ENCODE measurements around the gene SPTBN4. TPM values are rescaled to one million over a fixed set of nuclear protein-coding genes. Genes with fewer than 3 reads are reported as not detected.

Gene SPTBN4
- total and polyA plus RNA-seq, 10 of the 15 experiments (the other 5 are each of a cell fraction or from before 2014, with no cell fraction given) = 0.04 to 1.1 (median 0.34) TPM; not detected in 1

GRCh38 chr19:40512473-40513344, 45.9 kb downstream of the SPTBN4 start (continued):
- TF ChIP-seq, protein P1, sequence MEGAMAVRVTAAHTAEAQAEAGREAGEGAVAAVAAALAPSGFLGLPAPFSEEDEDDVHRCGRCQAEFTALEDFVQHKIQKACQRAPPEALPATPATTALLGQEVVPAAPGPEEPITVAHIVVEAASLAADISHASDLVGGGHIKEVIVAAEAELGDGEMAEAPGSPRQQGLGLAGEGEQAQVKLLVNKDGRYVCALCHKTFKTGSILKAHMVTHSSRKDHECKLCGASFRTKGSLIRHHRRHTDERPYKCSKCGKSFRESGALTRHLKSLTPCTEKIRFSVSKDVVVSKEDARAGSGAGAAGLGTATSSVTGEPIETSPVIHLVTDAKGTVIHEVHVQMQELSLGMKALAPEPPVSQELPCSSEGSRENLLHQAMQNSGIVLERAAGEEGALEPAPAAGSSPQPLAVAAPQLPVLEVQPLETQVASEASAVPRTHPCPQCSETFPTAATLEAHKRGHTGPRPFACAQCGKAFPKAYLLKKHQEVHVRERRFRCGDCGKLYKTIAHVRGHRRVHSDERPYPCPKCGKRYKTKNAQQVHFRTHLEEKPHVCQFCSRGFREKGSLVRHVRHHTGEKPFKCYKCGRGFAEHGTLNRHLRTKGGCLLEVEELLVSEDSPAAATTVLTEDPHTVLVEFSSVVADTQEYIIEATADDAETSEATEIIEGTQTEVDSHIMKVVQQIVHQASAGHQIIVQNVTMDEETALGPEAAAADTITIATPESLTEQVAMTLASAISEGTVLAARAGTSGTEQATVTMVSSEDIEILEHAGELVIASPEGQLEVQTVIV (IDR thresholded peaks at IDR 0.05; ENCODE audit: borderline replicate concordance, partially characterized antibody) = no peak

- ChIA-PET CTCF (no interaction called here), RAD21 (ENCODE audit: unreplicated experiment) (no interaction called here), SMC1A (ENCODE audit: uncharacterized antibody, unreplicated experiment) (no interaction called here), POLR2A (no interaction called here)
- Histone ChIP-seq H3K4me1 (ENCODE audit: control insufficient read depth, insufficient read depth, low read length) (no peaks in the 10 kb centered on the region), H3K4me2 (ENCODE audit: control insufficient read depth, insufficient read depth) (no peak overlapping the region), H4K20me1 (ENCODE audit: control insufficient read depth, insufficient read depth) (no peaks in the 10 kb centered on the region), H3K36me3 (ENCODE audit: control insufficient read depth in 2 of 2, insufficient read depth in 2 of 2, low read length in 1 of 2) (no peaks in the 10 kb centered on the region), H3K4me3 (no peak overlapping the region), H3K79me2 (ENCODE audit: control insufficient read depth, insufficient read depth, low read length) (no peaks in the 10 kb centered on the region), H3K9ac (ENCODE audit: control insufficient read depth, insufficient read depth, low read length) (no peak overlapping the region), H3K27ac (ENCODE audit: control insufficient read depth, insufficient read depth) (no peak overlapping the region), H2AFZ (ENCODE audit: control insufficient read depth, low read depth, low read length) (no peak overlapping the region), H3K9me3 (replicated peaks; ENCODE audit: control insufficient read depth, insufficient read depth, low read length) (no peaks in the 10 kb centered on the region), H3K27me3 (replicated peaks in 1 of 2; ENCODE audit: control insufficient read depth in 2 of 2, insufficient read depth in 2 of 2, low read length in 1 of 2) (peaks cover 5 to 7% of the 10 kb centered on the region in 2 experiments; a peak in 3 of 4 replicates)
- ATAC-seq (no peak), DNase-seq (ENCODE audit: low read depth, low spot score) (no peak), FAIRE-seq (no peak)
- in situ Hi-C loops (cut with MboI) = no loop called here
- intact Hi-C loops (cut with micrococcal nuclease; ENCODE audit: unreplicated experiment) = no loop called here
- 78% methylated on average over 23 of the region's 27 CpGs for WGBS (ENCODE audit: insufficient coverage, insufficient replicate concordance, low lambda C conversion rate, missing lambda C conversion rate)
- TF ChIP-seq NFIC (IDR thresholded peaks at IDR 0.05; ENCODE audit: low read depth, low read length) = no peak
- peak; percentile 74 for TF ChIP-seq BCL3 (IDR thresholded peaks at IDR 0.05; ENCODE audit: borderline replicate concordance, insufficient read depth, low read depth, low read length, poor library complexity, severe bottlenecking)
- no peak for TF ChIP-seq TBL1XR1 (IDR thresholded peaks at IDR 0.05; ENCODE audit: low read depth, low read length)
- TF ChIP-seq TCF3 (IDR thresholded peaks at IDR 0.05; ENCODE audit: borderline replicate concordance, insufficient read depth, low read depth, low read length) = peak; percentile 71; the same call in 1 of the 2 replicates
- BruUV-seq (replicated peaks) = no TSS peak
Observed at GRCh38 chr19:40513345-40513678, 46.5 kb downstream of the SPTBN4 start.
